ENCODE data around the gene MANF.

- TF ChIP-seq EP300 (IDR thresholded peaks at IDR 0.05) (no peak), CTCF (IDR thresholded peaks at IDR 0.05) (no peak), POLR2A (IDR thresholded peaks at IDR 0.05) (no peak)
Observed at GRCh38 chr3:51353691-51354090, 31.4 kb upstream of the MANF start.

All from tibial nerve (tissue), 4 donors.